Stimulated activated naive CD8-positive, alpha-beta T cell treated with anti-CD3 and anti-CD28 coated beads, Interleukin-15, amount 100 ng/mL, for 72 hours (primary cell): ENCODE results near the gene PF4V1.

ENCODE experiments used
- ATAC-seq: fragments of 150-1000 bp; cut with Tn5 transposase; 2 replicates; pipeline ENCODE4 v1.10.0; 2021; ENCODE audit warnings: mild to moderate bottlenecking, moderate library complexity
- DNase-seq, 2 donors: peaks; one replicate each; pipeline ENCODE4 v3.0.0; 2021 to 2022
- H3K27ac Mint-ChIP-seq, 2 donors: one replicate each; pipeline ENCODE4 v1.8.0; 2022; ENCODE audit warnings: mild to moderate bottlenecking in 2 of 2, mixed read lengths in 2 of 2, moderate library complexity in 2 of 2
- H3K27me3 Mint-ChIP-seq: one replicate; pipeline ENCODE4 v1.8.0; 2022; ENCODE audit warnings: mixed read lengths
- H3K4me1 Mint-ChIP-seq: one replicate; pipeline ENCODE4 v1.8.0; 2022; ENCODE audit warnings: mild to moderate bottlenecking, mixed read lengths
- H3K4me3 Mint-ChIP-seq, 2 donors: one replicate each; pipeline ENCODE4 v1.8.0; 2022; ENCODE audit warnings: mild to moderate bottlenecking in 2 of 2, mixed read lengths in 2 of 2, moderate library complexity in 1 of 2
- H3K9me3 Mint-ChIP-seq, 2 donors: one replicate each; pipeline ENCODE4 v1.8.0; 2022; ENCODE audit warnings: mixed read lengths in 2 of 2

PF4V1 gene

DNA sequence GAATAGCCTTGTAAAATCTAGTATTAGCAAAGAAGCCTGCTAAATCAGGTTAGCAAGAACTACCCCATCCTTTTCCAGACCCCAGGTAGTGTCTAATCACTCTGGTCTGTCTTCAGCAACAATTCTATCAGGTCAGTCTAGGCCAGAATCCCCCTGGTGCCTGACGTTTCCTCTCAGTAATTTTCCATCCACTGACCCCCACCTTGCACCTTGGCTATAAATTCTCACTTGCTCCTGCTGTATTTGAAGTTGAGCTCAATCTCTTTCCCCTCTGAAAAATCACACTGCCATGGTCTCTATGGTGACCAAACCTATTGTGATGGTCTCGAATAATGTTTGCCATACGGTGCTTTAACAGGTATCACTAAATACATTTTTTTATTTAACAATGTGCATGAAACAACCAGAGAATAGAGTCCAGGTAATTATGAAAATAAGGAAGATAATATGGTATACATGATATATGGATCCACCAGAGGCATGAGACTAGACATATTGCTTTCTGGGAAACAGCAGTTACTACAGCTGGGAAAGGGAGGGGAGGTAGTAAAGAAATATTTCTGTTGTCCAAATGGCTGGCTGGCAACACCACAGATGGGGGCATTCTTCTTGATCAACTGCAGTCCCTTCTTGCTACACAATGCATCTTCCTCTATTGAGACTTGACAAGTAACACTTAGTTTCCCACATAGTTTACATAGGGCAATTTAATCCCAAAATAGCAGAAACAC is 49.9 kb downstream of the PF4V1 start:
- no peak overlapping the region for H3K27ac Mint-ChIP-seq
- no peak overlapping the region for H3K4me3 Mint-ChIP-seq
- H3K4me1 Mint-ChIP-seq: no peaks in the 10 kb centered on the region
- no peaks in the 10 kb centered on the region for H3K27me3 Mint-ChIP-seq
- DNase-seq (no peak), ATAC-seq (no peak)
- H3K9me3 Mint-ChIP-seq: peaks cover 0 to 10% of the 10 kb centered on the region in 2 donors
